Measurements from ENCODE around the gene PRR22. TPM values are rescaled to one million over a fixed set of nuclear protein-coding genes. Genes with fewer than 3 reads are reported as not detected.

PRR22 gene
- total and polyA plus RNA-seq, 12 donors: 0.28 to 16.7 (median 1.3) TPM; not detected in 1

GRCh38 chr19:5772416-5772815 lies 12.1 kb downstream of the PRR22 start:
- no peak overlapping the region for H3K4me3 ChIP-seq
- no peak for DNase-seq
- H3K9me3 ChIP-seq (replicated peaks in 1 of 3): no peaks in the 10 kb centered on the region
- 82 to 88% (median 83%) methylated on average over 16 to 19 of the region's 19 CpGs for WGBS, 4 donors
- no peaks in the 10 kb centered on the region for H3K4me1 ChIP-seq (replicated peaks in 1 of 2)
- no peaks in the 10 kb centered on the region for H3K36me3 ChIP-seq (replicated peaks in 1 of 2)
- TF ChIP-seq CTCF (IDR thresholded peaks at IDR 0.05) (no peak), POLR2A (IDR thresholded peaks at IDR 0.05) (no peak)
- no peak overlapping the region for H3K27ac ChIP-seq
- intact Hi-C loops (cut with DNase I): no loop called here
- no peaks in the 10 kb centered on the region for H3K27me3 ChIP-seq

GRCh38 chr19:5767949-5768348 lies 16.6 kb downstream of the PRR22 start:
- H3K4me3 ChIP-seq: no peak overlapping the region
- no peaks in the 10 kb centered on the region for H3K4me1 ChIP-seq (replicated peaks in 1 of 2)
- intact Hi-C loops (cut with DNase I): no loop called here
- no peaks in the 10 kb centered on the region for H3K9me3 ChIP-seq (replicated peaks in 1 of 3)
- WGBS, 4 donors: 90 to 94% (median 91%) methylated on average over 9 to 10 of the region's 10 CpGs
- DNase-seq: no peak
- no peaks in the 10 kb centered on the region for H3K36me3 ChIP-seq (replicated peaks in 1 of 2)
- no peak overlapping the region for H3K27ac ChIP-seq
- TF ChIP-seq CTCF (IDR thresholded peaks at IDR 0.05) (no peak), POLR2A (IDR thresholded peaks at IDR 0.05) (no peak)
- H3K27me3 ChIP-seq: no peaks in the 10 kb centered on the region

GRCh38 chr19:5765220-5765619 lies 19.3 kb downstream of the PRR22 start:
- DNase-seq: no peak
- 90 to 93% (median 92%) methylated on average over 3 of the region's 3 CpGs for WGBS, 4 donors

GRCh38 chr19:5762608-5763217 lies 21.8 kb downstream of the PRR22 start:
- H3K27me3 ChIP-seq: no peaks in the 10 kb centered on the region
- no peak overlapping the region for H3K27ac ChIP-seq
- WGBS, 4 donors: 79 to 91% (median 81%) methylated on average over 5 of the region's 5 CpGs
- H3K4me1 ChIP-seq (replicated peaks in 1 of 2): no peaks in the 10 kb centered on the region
- no peaks in the 10 kb centered on the region for H3K9me3 ChIP-seq (replicated peaks in 1 of 3)
- no peak for DNase-seq
- no peaks in the 10 kb centered on the region for H3K36me3 ChIP-seq (replicated peaks in 1 of 2)
- intact Hi-C loops (cut with DNase I): no loop called here
- H3K4me3 ChIP-seq: no peak overlapping the region
- no peak for TF ChIP-seq CTCF (IDR thresholded peaks at IDR 0.05)
- no peak for TF ChIP-seq POLR2A (IDR thresholded peaks at IDR 0.05)

More at GRCh38 chr19:5765220-5765619, 19.3 kb downstream of the PRR22 start:
- Histone ChIP-seq H3K27ac (no peak overlapping the region), H3K27me3 (no peaks in the 10 kb centered on the region), H3K4me1 (replicated peaks in 1 of 2) (no peaks in the 10 kb centered on the region), H3K36me3 (replicated peaks in 1 of 2) (no peaks in the 10 kb centered on the region), H3K9me3 (replicated peaks in 1 of 3) (no peaks in the 10 kb centered on the region), H3K4me3 (no peak overlapping the region)
- intact Hi-C loops (cut with DNase I): no loop called here
- TF ChIP-seq CTCF (IDR thresholded peaks at IDR 0.05) (no peak), POLR2A (IDR thresholded peaks at IDR 0.05) (no peak)
